Astrocyte (in vitro differentiated cells and primary cell): ENCODE results near the gene ST6GALNAC1.

Experiments
- EZH2 ChIP-seq: IDR thresholded peaks from 2 replicates; pipeline ENCODE4 v1.6.1; 2012; ENCODE audit warnings: mild to moderate bottlenecking, low read length, inconsistent platforms; ENCODE audit not compliant: insufficient read depth
- TF ChIP-seq, protein P1 (sequence below): IDR thresholded peaks from 2 replicates; pipeline ENCODE4 v1.5.1; 2011; ENCODE audit warnings: low read depth, mild to moderate bottlenecking, inconsistent platforms, low read length, moderate library complexity; ENCODE audit not compliant: insufficient read depth

- TF ChIP-seq, protein P1, sequence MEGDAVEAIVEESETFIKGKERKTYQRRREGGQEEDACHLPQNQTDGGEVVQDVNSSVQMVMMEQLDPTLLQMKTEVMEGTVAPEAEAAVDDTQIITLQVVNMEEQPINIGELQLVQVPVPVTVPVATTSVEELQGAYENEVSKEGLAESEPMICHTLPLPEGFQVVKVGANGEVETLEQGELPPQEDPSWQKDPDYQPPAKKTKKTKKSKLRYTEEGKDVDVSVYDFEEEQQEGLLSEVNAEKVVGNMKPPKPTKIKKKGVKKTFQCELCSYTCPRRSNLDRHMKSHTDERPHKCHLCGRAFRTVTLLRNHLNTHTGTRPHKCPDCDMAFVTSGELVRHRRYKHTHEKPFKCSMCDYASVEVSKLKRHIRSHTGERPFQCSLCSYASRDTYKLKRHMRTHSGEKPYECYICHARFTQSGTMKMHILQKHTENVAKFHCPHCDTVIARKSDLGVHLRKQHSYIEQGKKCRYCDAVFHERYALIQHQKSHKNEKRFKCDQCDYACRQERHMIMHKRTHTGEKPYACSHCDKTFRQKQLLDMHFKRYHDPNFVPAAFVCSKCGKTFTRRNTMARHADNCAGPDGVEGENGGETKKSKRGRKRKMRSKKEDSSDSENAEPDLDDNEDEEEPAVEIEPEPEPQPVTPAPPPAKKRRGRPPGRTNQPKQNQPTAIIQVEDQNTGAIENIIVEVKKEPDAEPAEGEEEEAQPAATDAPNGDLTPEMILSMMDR, result no peak
- TF ChIP-seq EZH2, result no peak
Observed at GRCh38 chr17:76575570-76575969, 68.0 kb downstream of the ST6GALNAC1 start.
